ENCODE data around the gene NME1. TPM values are rescaled to one million over a fixed set of nuclear protein-coding genes. Genes with fewer than 3 reads are reported as not detected.
"Not testable (repeated sequence)": the region's sequence is repeated elsewhere in the genome, so short reads cannot be mapped to it uniquely, and the experiment has no call there.

Gene NME1
- total RNA-seq, 3 donors from 2014 or later: 18.8 to 64.2 (median 23.9) TPM

DNA sequence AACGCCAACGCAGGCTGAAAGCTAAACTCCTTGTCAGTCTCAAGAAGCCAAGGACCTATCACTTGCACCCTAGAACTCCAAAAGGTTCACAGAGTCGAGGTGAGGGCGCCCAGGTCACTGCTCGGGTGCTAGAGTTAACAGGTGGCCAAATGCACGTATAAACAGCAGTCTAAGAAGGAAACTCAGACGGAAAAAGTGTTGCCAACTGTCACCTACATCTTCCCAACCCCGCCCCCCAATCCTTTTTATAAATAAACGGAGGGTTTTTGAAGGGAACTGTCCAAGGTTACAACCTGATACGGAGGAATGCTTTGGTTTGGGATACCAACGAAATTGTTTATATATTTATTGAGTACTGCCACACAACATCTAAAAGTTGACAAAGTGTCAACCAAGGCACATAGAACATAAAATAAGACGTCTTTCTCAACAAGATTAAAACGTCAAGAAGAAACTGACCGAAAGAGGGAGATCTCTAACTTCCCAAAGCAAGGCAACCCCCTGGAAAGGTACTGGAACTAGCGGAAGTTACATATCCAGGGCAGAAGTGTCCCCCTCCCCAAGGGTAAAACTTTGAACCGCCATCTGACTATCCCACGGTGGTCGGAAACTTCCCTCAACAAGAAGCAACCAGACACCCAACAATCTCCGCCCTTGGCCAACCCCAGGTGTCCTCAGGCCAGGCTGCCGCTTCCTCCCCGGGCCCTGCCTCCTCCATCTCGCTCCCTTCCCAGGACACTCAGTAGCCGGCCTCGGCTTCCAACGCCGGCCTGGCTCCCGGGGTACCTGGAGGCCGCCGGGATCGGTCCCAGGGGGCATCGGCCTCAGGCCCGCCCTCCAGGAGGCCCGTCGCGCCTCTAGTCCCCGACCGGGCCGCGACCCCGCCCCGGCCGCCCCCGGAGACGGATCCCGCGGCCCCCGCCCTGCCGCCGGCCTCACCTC lies 33.7 kb upstream of the NME1 start:
- H3K9me3 ChIP-seq: no peaks in the 10 kb centered on the region
- ATAC-seq: peak; percentile 20
- intact Hi-C loops (cut with DNase I, micrococcal nuclease): no loop called here
- peak; percentile 66 to 77 (median 71) for DNase-seq
- no peaks in the 10 kb centered on the region for H3K36me3 ChIP-seq (ENCODE audit: low read depth)
- H3K4me1 ChIP-seq (ENCODE audit: low read depth): peaks cover 22% of the 10 kb centered on the region
- TF ChIP-seq, protein P1, sequence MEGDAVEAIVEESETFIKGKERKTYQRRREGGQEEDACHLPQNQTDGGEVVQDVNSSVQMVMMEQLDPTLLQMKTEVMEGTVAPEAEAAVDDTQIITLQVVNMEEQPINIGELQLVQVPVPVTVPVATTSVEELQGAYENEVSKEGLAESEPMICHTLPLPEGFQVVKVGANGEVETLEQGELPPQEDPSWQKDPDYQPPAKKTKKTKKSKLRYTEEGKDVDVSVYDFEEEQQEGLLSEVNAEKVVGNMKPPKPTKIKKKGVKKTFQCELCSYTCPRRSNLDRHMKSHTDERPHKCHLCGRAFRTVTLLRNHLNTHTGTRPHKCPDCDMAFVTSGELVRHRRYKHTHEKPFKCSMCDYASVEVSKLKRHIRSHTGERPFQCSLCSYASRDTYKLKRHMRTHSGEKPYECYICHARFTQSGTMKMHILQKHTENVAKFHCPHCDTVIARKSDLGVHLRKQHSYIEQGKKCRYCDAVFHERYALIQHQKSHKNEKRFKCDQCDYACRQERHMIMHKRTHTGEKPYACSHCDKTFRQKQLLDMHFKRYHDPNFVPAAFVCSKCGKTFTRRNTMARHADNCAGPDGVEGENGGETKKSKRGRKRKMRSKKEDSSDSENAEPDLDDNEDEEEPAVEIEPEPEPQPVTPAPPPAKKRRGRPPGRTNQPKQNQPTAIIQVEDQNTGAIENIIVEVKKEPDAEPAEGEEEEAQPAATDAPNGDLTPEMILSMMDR (IDR thresholded peaks at IDR 0.05): no peak
- peak overlapping the region; percentile 94 for H3K4me3 ChIP-seq

GRCh38 chr17:51120357-51120738 lies 33.0 kb upstream of the NME1 start:
- TF ChIP-seq, protein P1 (IDR thresholded peaks at IDR 0.05): no peak
- Histone ChIP-seq H3K36me3 (ENCODE audit: low read depth) (no peaks in the 10 kb centered on the region), H3K9me3 (no peaks in the 10 kb centered on the region), H3K4me1 (ENCODE audit: low read depth) (peaks cover 29% of the 10 kb centered on the region), H3K4me3 (peak overlapping the region; percentile 94)
- ATAC-seq (peak; percentile 34), DNase-seq (no peak)
- intact Hi-C loops (cut with DNase I, micrococcal nuclease): no loop called here

DNA sequence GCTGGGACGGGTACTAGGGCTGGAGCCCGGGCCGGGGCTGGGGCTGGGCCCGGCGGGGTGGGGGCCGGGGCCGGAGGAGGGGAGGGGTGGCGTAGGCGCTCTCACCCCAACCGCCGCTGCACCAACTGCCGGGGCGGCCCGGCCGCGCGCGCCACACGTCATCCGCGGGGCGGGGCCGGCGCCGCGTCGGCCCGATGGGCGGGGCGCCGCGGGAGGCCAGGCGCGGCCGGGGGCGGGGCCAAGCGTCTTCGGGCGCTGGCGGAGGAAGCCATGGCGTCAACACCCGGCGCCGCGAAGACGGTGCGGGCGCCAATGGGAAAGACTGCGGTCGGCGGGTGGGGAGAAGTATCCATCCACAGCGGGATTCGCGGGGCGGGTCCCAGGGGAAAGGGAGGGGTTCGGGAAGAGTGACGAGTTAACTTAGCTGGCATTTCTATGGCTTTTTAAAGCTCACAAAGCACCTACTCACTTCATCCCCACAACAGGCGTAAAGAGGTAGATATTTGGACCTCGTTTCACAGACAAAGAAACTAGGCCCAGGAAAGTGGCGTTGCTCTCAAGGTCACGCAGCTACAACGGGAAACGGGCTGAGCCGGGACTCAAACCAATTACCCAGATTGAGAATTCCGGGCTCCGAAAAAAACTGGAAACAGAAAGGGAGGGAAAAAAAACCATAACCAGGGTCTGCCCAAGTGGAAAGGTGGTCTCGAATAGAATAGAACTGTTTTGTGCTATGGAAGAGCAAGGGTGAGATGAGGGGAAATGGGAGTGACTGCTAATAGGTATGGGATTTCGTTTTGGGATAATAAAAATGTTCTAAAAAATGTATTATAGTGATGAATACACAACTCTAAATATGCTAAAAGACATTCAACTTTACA lies 32.4 kb upstream of the NME1 start, which contains the start of gene SPAG9:
TSS of gene SPAG9 (minus strand) at position 130 of the 881 bp plus-strand sequence. CDS start 212 bp downstream, outside the sequence.
- H3K36me3 ChIP-seq (ENCODE audit: low read depth): no peaks in the 10 kb centered on the region
- H3K9me3 ChIP-seq: no peaks in the 10 kb centered on the region
- DNase-seq (peak; percentile 95 to 97 (median 97)), ATAC-seq (peak; percentile 84)
- intact Hi-C loops (cut with DNase I, micrococcal nuclease): no loop called here
- H3K4me3 ChIP-seq: peak within 1 kb of the TSS; percentile 94
- peaks cover 24% of the 10 kb centered on the region for H3K4me1 ChIP-seq (ENCODE audit: low read depth)
- TF ChIP-seq, protein P1 (IDR thresholded peaks at IDR 0.05): no peak

DNA sequence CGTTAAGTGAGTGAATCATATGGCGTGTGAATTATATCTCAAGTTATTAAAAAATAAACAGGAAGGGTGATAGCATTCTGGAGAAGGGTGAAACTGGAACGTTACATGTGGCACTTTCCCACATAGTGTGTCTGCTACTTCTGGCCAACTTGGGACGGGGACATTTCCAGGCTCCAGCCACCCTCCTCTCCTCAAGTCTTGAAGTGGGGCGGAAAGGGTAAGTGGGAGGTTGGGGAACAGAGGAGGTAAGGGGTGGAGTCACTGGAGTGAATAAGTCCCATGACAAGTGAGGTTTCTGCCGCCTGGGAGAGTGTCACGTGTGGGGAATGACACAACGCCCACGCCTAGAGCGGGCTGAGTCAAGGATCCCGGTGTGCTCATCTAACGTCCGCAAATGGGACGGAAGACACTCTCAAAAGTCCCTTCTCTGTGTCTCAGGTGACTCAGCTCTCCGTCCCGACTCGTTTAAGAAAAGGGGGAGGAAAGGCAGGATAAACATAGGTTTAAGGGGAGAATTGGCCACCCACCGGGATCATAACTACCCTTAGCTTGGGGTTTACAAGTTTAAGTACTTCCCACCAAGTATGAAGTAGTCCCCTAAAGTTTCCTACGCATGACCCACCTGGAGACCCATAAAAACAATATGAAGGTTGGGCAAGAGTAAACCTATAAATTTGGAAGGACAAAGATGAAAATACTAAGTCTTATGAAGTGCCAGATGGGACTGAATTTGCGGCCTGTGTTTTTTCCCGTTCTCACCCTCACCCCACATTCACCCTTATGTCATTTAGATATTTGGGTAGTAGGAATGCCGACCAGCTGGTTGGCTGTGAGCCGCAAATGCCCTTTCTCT lies 31.5 kb upstream of the NME1 start:
- DNase-seq (peak; percentile 89 to 94 (median 94)), ATAC-seq (peak; percentile 76)
- intact Hi-C loops (cut with DNase I, micrococcal nuclease): no loop called here
- Histone ChIP-seq H3K9me3 (no peaks in the 10 kb centered on the region), H3K4me1 (ENCODE audit: low read depth) (peaks cover 30% of the 10 kb centered on the region), H3K4me3 (no peak overlapping the region), H3K36me3 (ENCODE audit: low read depth) (no peaks in the 10 kb centered on the region)
- TF ChIP-seq, protein P1 (IDR thresholded peaks at IDR 0.05): no peak

DNA sequence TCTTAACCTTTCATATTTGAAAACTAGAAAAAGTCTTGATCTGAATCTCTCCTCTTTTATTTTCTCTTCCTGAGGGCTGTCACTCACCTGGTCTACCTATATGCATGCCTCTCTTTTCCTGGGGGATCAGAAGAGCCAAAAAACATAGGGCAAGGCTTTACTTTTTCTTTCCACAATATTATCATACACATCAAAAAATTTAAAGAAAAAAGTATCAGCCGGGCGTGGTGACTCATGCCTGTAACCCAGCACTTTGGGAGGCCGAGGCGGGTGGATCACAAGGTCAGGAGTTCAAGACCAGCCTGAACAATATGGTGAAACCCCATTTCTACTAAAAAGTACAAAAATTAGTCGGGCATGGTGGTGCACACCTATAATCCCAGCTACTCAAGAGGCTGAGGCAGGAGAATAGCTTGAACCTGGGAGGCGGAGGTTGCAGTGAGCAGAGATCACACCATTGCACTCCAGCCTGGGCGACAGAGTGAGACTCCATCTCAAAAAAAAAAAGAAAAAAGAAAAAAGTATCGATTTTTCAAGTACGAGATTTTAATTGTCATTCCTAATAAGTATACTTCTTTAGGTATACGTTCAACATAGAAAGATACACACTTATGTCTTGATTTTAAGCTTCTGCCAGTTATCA lies 30.8 kb upstream of the NME1 start:
- DNase-seq; H3K36me3 ChIP-seq (ENCODE audit: low read depth); H3K4me3 ChIP-seq; ATAC-seq; intact Hi-C loops (cut with DNase I, micrococcal nuclease); H3K9me3 ChIP-seq: not testable (repeated sequence)
- peaks cover 29% of the 10 kb centered on the region for H3K4me1 ChIP-seq (ENCODE audit: low read depth)

Measured in mucosa of descending colon (tissue), 3 donors.